Liver (tissue), 3 donors: ENCODE data around the gene CNKSR1.

ENCODE experiments used
- CTCF ChIP-seq: fragments of 150-350 bp; IDR thresholded peaks from 2 replicates; pipeline ENCODE4 v1.5.1; 2017; ENCODE audit warnings: improper control_type of control experiment, low read depth, low read length; ENCODE audit not compliant: missing input control
- EGR1 ChIP-seq, 2 donors: IDR thresholded peaks; 2 replicates each; pipeline ENCODE4 v1.6.1; 2016 to 2018; ENCODE audit warnings: antibody characterized with exemption in 2 of 2, low read depth in 2 of 2
- FOXA1 ChIP-seq: IDR thresholded peaks from 2 replicates; pipeline ENCODE4 v1.6.1; 2016; ENCODE audit warnings: antibody characterized with exemption
- GABPA ChIP-seq, 2 donors: IDR thresholded peaks in 1 of 2; conservative IDR thresholded peaks in 1 of 2; 2 replicates each; pipeline ENCODE4 v1.6.1; 2016; ENCODE audit warnings: antibody characterized with exemption in 2 of 2, mild to moderate bottlenecking in 1 of 2, moderate library complexity in 1 of 2
- MAX ChIP-seq: IDR thresholded peaks from 2 replicates; pipeline ENCODE4 v1.6.1; 2016; ENCODE audit warnings: antibody characterized with exemption
- RAD21 ChIP-seq, 2 donors: IDR thresholded peaks; 2 replicates each; pipeline ENCODE4 v1.6.1; 2016; ENCODE audit warnings: antibody characterized with exemption in 2 of 2, mild to moderate bottlenecking in 2 of 2
- REST ChIP-seq: IDR thresholded peaks from 2 replicates; pipeline ENCODE4 v1.6.1; 2016; ENCODE audit warnings: antibody characterized with exemption, mild to moderate bottlenecking
- SP1 ChIP-seq: IDR thresholded peaks from 2 replicates; pipeline ENCODE4 v1.6.1; 2018; ENCODE audit warnings: antibody characterized with exemption, mild to moderate bottlenecking
- TAF1 ChIP-seq: conservative IDR thresholded peaks from 2 replicates; pipeline ENCODE4 v1.6.1; 2016; ENCODE audit warnings: antibody characterized with exemption, mild to moderate bottlenecking
- YY1 ChIP-seq: IDR thresholded peaks from 2 replicates; pipeline ENCODE4 v1.6.1; 2016; ENCODE audit warnings: antibody characterized with exemption, mild to moderate bottlenecking
- ZBTB33 ChIP-seq: IDR thresholded peaks from 2 replicates; pipeline ENCODE4 v1.6.1; 2016; ENCODE audit warnings: antibody characterized with exemption
- TF ChIP-seq, protein P1 (sequence below): IDR thresholded peaks from 2 replicates; pipeline ENCODE4 v1.6.1; 2016; ENCODE audit warnings: antibody characterized with exemption
- donor health status: healthy.
- donor health status: healthy.

- no peak for TF ChIP-seq ZBTB33
- no peak for TF ChIP-seq EGR1 (IDR thresholded peaks at IDR 0.05; ENCODE audit: low read depth in 2 of 2)
- TF ChIP-seq MAX = no peak
- TF ChIP-seq CTCF = no peak
- TF ChIP-seq, protein P1, sequence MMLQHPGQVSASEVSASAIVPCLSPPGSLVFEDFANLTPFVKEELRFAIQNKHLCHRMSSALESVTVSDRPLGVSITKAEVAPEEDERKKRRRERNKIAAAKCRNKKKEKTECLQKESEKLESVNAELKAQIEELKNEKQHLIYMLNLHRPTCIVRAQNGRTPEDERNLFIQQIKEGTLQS = no peak
- no peak for TF ChIP-seq RAD21 (IDR thresholded peaks at IDR 0.05)
- no peak for TF ChIP-seq YY1
- TF ChIP-seq REST = no peak
- TF ChIP-seq FOXA1 = no peak
- TF ChIP-seq SP1 = no peak
- no peak for TF ChIP-seq GABPA (IDR thresholded peaks at IDR 0.05 in 1 of 2, conservative IDR thresholded peaks at IDR 0.05 in 1 of 2)
- TF ChIP-seq TAF1 = no peak
Measured at GRCh38 chr1:26175346-26175745, 1.9 kb upstream of the CNKSR1 start.
